ENCODE measurements around the gene TNIP1.

DNA sequence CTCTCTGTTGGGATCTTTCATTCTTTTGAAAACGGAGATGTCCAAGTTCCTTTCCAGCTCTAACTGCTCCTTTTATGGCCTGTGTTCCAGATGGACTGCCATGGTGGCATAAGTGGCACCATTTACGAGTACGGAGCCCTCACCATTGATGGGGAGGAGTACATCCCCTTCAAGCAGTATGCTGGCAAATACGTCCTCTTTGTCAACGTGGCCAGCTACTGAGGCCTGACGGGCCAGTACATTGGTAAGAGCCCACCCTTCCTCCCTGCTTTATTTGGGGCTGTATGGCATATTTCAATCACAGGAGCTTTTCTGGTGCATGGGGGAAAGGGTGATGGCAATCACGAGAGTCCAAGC, 55.6 kb downstream of the TNIP1 start:
- TF ChIP-seq CTCF (IDR thresholded peaks at IDR 0.05) (no peak), POLR2A (IDR thresholded peaks at IDR 0.05) (no peak)

Data from testis (tissue), 2 donors.